ENCODE measurements around the gene HACD4. TPM values are rescaled to one million over a fixed set of nuclear protein-coding genes. Genes with fewer than 3 reads are reported as not detected.

HACD4 gene
- total RNA-seq, 1 donor from 2014 or later: 1.1 TPM

DNA sequence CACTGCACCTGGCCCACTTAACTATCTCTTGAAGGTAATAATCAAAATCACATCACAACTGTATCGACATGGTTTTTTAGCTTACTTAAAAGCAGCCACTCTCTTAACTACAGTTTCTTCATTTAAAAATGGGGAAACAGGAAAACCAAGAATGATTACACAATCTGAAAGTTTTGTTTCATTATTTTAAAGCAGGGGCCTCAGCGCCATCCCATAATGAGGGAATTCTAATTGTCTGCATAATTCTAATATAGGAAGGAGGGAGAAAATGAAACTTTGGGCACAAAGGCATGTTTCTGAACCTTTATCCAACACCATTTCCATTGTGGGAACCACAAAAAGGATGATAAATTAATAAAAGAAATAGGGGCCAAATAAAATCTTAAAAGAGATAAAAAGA lies 7.6 kb downstream of the HACD4 start:
- Mint-ChIP-seq H3K4me3 (no peak overlapping the region), H3K27ac (no peak overlapping the region), H3K27me3 (ENCODE audit: insufficient read depth, low read depth) (no peaks in the 10 kb centered on the region), H3K36me3 (peaks cover 4% of the 10 kb centered on the region), H3K9me3 (peaks cover 4% of the 10 kb centered on the region), H3K4me1 (no peaks in the 10 kb centered on the region)
- Histone ChIP-seq H3K9me3 (ENCODE audit: low read depth) (no peaks in the 10 kb centered on the region), H3K4me3 (no peak overlapping the region), H4K20me1 (ENCODE audit: low read depth) (no peaks in the 10 kb centered on the region), H3K4me1 (no peaks in the 10 kb centered on the region), H3K79me2 (ENCODE audit: low read depth) (no peaks in the 10 kb centered on the region), H3K9ac (no peak overlapping the region), H3F3A (ENCODE audit: low read depth) (no peaks in the 10 kb centered on the region), H3K27me3 (no peaks in the 10 kb centered on the region), H3K27ac (no peak overlapping the region), H3K4me2 (no peak overlapping the region), H3K36me3 (no peaks in the 10 kb centered on the region), H2AFZ (replicated peaks) (no peak overlapping the region)
- TF ChIP-seq EZH2 (IDR thresholded peaks at IDR 0.05) (no peak), EZH2phosphoT487 (IDR thresholded peaks at IDR 0.05) (no peak)
- TF ChIP-seq, protein P1, sequence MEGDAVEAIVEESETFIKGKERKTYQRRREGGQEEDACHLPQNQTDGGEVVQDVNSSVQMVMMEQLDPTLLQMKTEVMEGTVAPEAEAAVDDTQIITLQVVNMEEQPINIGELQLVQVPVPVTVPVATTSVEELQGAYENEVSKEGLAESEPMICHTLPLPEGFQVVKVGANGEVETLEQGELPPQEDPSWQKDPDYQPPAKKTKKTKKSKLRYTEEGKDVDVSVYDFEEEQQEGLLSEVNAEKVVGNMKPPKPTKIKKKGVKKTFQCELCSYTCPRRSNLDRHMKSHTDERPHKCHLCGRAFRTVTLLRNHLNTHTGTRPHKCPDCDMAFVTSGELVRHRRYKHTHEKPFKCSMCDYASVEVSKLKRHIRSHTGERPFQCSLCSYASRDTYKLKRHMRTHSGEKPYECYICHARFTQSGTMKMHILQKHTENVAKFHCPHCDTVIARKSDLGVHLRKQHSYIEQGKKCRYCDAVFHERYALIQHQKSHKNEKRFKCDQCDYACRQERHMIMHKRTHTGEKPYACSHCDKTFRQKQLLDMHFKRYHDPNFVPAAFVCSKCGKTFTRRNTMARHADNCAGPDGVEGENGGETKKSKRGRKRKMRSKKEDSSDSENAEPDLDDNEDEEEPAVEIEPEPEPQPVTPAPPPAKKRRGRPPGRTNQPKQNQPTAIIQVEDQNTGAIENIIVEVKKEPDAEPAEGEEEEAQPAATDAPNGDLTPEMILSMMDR (IDR thresholded peaks at IDR 0.05): no peak
- no peak for DNase-seq (ENCODE audit: low spot score)

DNA sequence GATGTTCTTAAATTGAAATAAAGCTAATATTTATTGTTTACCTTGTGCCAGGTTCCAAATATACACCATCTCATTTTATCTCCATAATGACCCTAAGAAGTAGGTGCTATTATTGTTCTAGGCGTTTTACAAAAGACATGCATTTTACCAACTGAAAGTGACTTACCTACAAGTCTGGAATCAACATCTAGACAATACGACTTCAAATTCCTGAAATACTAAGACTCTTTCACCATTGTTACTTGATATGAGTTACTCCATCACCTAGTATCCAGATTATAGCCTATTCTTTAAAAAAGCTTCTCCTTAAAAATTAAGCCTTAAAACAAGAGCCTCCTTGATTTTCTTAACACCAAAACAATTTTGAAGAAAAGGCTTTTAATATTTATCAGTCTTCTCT lies 13.3 kb downstream of the HACD4 start:
- H3K27me3 ChIP-seq: no peaks in the 10 kb centered on the region
- no peaks in the 10 kb centered on the region for H3F3A ChIP-seq (ENCODE audit: low read depth)
- H3K27ac ChIP-seq: no peak overlapping the region
- H2AFZ ChIP-seq (replicated peaks): no peak overlapping the region
- H3K9ac ChIP-seq: no peak overlapping the region
- H3K79me2 ChIP-seq (ENCODE audit: low read depth): no peaks in the 10 kb centered on the region
- no peaks in the 10 kb centered on the region for H3K4me1 Mint-ChIP-seq
- no peaks in the 10 kb centered on the region for H3K9me3 ChIP-seq (ENCODE audit: low read depth)
- peaks cover 4% of the 10 kb centered on the region for H3K9me3 Mint-ChIP-seq
- H3K4me2 ChIP-seq: no peak overlapping the region
- no peak for DNase-seq (ENCODE audit: low spot score)
- no peaks in the 10 kb centered on the region for H3K36me3 ChIP-seq
- no peak for TF ChIP-seq EZH2phosphoT487 (IDR thresholded peaks at IDR 0.05)
- TF ChIP-seq, protein P1 (IDR thresholded peaks at IDR 0.05): no peak
- no peak for TF ChIP-seq EZH2 (IDR thresholded peaks at IDR 0.05)
- H3K4me1 ChIP-seq: peaks cover 6% of the 10 kb centered on the region
- peaks cover 4% of the 10 kb centered on the region for H3K36me3 Mint-ChIP-seq
- no peak overlapping the region for H3K4me3 Mint-ChIP-seq
- H3K4me3 ChIP-seq: no peak overlapping the region
- H4K20me1 ChIP-seq (ENCODE audit: low read depth): no peaks in the 10 kb centered on the region
- no peaks in the 10 kb centered on the region for H3K27me3 Mint-ChIP-seq (ENCODE audit: insufficient read depth, low read depth)
- no peak overlapping the region for H3K27ac Mint-ChIP-seq

DNA sequence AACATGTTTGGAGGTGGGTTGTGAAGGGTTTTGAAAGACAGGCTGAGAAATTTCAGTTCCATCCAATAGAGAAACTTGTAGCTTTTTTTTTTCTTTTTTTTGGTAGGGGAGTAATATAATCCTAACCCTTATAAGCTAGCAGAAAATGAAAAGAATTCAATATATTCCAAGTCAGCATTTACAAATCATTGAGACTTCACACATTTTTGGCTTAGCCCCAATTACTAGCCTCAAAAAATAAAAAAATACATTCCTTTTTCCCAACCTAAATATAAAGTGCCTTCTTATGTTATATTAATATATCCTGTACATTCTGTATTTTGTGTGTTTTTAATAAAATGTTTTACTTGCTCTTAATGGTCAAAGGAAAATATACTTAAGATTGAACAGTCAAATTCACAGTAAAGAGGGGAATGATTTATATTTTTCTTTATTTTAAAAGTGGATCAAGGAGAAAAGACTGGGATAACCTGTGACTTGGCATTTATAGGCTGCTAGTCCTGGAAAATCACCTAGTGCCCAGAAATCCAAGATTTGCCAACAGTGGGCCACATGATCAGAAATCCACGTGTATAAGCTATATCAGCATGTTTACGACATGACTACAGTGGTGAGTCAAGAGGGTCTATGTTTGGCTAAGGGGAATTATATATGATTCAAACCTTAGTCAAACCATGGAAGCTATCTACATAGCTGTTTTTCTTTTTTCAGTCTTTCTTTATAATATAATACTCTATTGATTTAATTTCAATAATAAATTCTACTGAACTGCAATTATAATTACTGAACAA lies 14.5 kb downstream of the HACD4 start:
- no peaks in the 10 kb centered on the region for H3K27me3 Mint-ChIP-seq (ENCODE audit: insufficient read depth, low read depth)
- no peak overlapping the region for H3K4me3 Mint-ChIP-seq
- Histone ChIP-seq H3K4me2 (no peak overlapping the region), H3K27ac (no peak overlapping the region), H3K27me3 (no peaks in the 10 kb centered on the region), H4K20me1 (ENCODE audit: low read depth) (no peaks in the 10 kb centered on the region), H3F3A (ENCODE audit: low read depth) (no peaks in the 10 kb centered on the region), H2AFZ (replicated peaks) (no peak overlapping the region), H3K36me3 (no peaks in the 10 kb centered on the region), H3K79me2 (ENCODE audit: low read depth) (no peaks in the 10 kb centered on the region), H3K9me3 (ENCODE audit: low read depth) (no peaks in the 10 kb centered on the region), H3K4me3 (no peak overlapping the region), H3K9ac (no peak overlapping the region), H3K4me1 (peaks cover 6% of the 10 kb centered on the region)
- DNase-seq (ENCODE audit: low spot score): no peak
- H3K36me3 Mint-ChIP-seq: peaks cover 4% of the 10 kb centered on the region
- peaks cover 4% of the 10 kb centered on the region for H3K9me3 Mint-ChIP-seq
- no peak overlapping the region for H3K27ac Mint-ChIP-seq
- TF ChIP-seq EZH2phosphoT487 (IDR thresholded peaks at IDR 0.05) (no peak), EZH2 (IDR thresholded peaks at IDR 0.05) (no peak)
- TF ChIP-seq, protein P1 (IDR thresholded peaks at IDR 0.05): no peak
- H3K4me1 Mint-ChIP-seq: no peaks in the 10 kb centered on the region
